CD1c-positive myeloid dendritic cell (primary cell): ENCODE results near the gene TLX3.
"Not testable (repeated sequence)": the region's sequence is repeated elsewhere in the genome, so short reads cannot be mapped to it uniquely, and the experiment has no call there.

Experiments used
- DNase-seq: peaks from one replicate; pipeline ENCODE4 v3.0.0-alpha.2; 2016; ENCODE audit errors: extremely low spot score

Gene TLX3

DNA sequence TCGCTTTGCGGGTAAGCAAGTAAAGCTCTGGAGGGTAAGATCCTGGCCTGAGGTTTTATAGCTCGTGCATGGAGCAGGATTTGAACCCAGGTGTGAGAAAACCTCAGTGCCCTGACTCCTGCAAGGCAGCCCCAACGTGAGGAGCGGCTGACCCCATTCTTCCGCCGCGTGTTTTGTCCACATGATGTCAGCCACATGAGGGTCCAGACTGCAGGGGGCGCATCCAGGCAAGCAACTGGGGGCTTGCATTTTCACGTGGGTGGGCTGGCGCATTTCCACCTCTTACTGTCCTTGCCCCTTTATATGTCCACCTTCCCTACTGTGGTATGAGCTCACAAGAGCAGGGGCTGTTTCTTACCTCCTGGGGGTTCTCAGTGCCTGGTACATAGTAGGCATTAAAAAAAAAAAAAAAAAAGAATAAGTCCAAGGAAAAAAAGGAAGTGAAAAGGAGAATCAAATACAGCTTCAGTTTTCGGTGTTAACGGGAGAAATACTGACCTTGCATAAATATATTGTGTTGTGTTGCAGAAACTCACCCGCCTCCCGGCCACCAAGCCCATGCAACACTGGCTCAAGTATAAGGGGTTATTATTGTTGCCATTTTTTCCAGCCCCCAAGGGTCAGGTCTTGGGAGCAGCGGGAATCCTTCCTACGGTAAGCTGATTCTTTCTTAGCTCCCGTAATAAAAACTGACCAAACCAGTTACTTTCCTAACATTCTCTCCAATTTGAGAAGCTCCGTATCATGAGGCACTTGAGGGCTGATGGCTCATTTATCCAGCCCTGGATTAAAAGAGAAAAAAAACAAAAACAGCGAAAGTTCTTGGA is 15.0 kb downstream of the TLX3 start:
- peak; percentile 57 for DNase-seq

GRCh38 chr5:171330021-171330420 is 21.0 kb downstream of the TLX3 start:
- DNase-seq, result no peak

DNA sequence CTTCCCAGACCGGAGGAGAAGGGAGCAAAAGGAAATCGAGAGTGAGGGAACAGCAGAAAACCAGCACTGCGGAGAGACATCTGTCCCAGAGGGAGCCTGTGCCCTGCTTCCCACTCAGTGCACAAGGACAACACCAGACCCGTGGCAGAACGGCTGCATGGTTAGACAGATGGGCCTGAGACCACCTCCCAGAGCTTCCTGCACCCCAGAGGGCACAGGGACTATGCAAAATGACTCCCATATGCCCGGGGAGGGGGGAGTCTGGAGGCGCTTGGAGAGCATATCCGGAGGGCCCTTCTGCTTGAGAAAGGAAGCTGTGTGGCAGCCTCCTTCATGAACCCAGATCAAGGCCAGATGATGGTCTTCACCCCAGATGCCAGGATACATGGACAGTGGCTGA is 26.6 kb downstream of the TLX3 start:
- DNase-seq, result no peak

GRCh38 chr5:171336521-171337209 is 27.6 kb downstream of the TLX3 start:
- DNase-seq, result peak; percentile 43

GRCh38 chr5:171337210-171337569 is 28.1 kb downstream of the TLX3 start:
- no peak for DNase-seq

GRCh38 chr5:171340042-171340441 is 31.0 kb downstream of the TLX3 start:
- no peak for DNase-seq

GRCh38 chr5:171340491-171340890 is 31.4 kb downstream of the TLX3 start:
- DNase-seq, result no peak

DNA sequence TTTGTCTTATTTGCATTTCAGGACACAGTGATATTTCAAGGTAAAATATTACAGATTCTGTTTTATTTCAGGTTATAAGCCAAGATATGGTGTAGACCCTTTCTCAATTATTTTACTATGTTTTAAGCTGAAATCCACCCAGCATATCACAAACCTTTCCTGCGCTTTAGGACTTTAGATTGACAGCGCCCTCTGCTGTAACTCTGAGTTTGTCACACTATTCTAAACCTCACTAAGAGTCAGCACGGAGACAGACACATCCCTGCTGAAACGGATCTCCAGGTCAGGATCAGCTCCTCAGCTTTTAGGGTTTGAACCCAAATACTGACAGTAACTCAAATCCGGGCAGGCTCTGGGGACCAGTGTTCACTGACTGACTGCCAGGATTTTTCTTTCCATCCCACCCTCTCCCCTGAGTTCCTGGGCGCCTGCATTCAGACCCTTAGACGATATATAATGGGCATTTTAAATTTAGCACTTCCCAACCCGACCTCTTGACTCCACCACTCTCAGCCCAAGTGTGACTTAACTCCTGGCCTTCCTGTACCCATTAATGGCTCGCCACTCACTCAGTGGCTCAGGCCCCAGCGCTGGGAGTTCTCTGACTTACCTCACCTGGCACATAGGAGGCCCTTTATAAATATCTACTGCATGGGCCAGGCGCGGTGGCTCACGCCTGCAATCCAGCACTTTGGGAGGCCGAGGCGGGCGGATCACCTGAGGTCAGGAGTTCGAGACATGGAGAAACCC is 33.5 kb downstream of the TLX3 start:
- DNase-seq, result peak; percentile 66

- no peak for DNase-seq
These were observed 36.0 kb downstream of the TLX3 start for GRCh38 chr5:171344936-171345608.

DNA sequence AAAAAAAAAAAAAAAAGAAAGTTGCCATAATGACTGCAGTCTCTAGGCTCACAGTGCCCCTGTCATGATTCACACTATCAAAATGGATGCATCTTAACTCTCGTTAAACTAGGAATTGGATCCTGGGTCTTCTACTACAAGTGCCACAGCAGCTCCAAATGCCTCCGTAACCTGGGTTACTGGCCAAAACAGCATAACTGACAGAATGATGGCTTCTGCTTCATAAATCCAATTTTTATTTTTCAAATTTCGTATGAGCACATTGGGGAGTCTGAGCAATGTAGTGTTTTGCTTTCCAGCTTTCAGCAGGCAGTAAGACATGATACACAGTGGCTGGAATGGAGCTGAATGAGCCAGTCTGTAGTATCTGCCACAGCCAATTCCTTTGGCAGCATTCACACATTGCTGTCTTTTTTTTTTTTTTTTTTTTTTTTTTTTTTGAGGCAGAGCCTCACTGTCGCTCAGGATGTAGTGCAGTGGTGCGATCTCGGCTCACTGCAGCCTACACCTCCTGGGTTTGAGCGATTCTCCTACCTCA is 42.6 kb downstream of the TLX3 start:
- DNase-seq, result no peak

DNA sequence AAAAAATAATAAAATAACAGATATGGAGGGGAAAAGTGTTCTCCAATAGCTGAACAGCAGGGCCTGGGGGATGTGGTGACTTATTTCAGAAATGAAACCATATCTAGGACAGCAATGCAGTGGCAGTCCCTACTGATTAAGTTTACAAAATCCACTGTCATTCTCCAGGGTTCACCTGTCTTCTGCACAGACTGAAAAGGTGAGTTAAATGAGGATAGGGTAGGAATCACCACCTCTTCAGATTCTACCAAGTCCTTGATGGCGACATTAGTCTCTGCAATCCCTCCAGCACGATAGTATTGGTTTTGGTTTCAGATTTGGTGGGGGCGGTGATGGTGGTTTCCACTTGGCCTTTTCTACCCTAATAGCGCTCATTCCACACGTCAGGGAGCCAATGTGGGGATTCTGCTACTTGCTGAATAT is 46.3 kb downstream of the TLX3 start:
- DNase-seq, result no peak

DNA sequence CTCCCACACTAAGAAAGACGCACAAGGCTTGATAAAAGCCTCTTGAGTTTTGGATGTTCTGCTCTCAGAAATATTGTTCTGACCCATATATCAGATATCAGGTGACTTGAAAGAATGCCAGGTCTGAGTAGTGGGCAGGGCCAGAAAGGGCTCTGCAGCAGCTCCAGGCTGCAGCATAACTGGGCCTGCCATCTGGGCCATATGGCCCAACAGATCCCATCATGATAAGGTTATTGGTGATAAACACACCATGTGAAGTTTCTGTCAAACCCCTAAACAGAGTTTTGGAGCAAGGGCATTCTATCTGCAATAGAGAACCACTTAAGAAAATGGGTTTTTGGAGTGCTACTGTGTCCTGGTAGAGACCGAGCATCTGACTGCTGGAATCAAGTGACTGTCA is 48.8 kb downstream of the TLX3 start:
- DNase-seq, result no peak

- not testable (repeated sequence) for DNase-seq
These were observed 52.1 kb downstream of the TLX3 start for GRCh38 chr5:171361151-171361550.
